GM12878 (cell line): Measurements from ENCODE around the gene CDKN2A. TPM values are rescaled to one million over a fixed set of nuclear protein-coding genes. Genes with fewer than 3 reads are reported as not detected.

Source experiments
- ATAC-seq: fragments of 200-7000 bp; cut with Tn5 transposase; 3 replicates; pipeline ENCODE4 v1.9.1; 2020; ENCODE audit warnings: mild to moderate bottlenecking, moderate library complexity
- BruUV-seq: library from RNA; stranded (reverse); fragments of 400-500 nt; replicated peaks from 2 replicates; lab custom pipeline; 2021; lab: Mats Ljungman, UMichigan
- CTCF ChIA-PET: fragments of 300-600 bp; sonication (Branson Sonifier 250); formaldehyde crosslinking; extraction: SDS; loops from one replicate; lab custom pipeline; 2021; ENCODE audit warnings: inconsistent platforms; lab: Yijun Ruan, JAX
- POLR2A ChIA-PET: fragments of 350-600 bp; formaldehyde crosslinking; extraction: SDS; loops from one replicate; lab custom pipeline; 2021; ENCODE audit warnings: inconsistent platforms; lab: Charles Lee
- RAD21 ChIA-PET: fragments of 300-600 bp; sonication (Branson Sonifier 250); formaldehyde crosslinking; loops from one replicate; lab custom pipeline; 2023; ENCODE audit warnings: antibody characterized with exemption; ENCODE audit not compliant: unreplicated experiment; lab: Charles Lee
- SMC1A ChIA-PET: fragments of 300-600 bp; sonication (Branson Sonifier 250); formaldehyde crosslinking; loops from one replicate; lab custom pipeline; 2023; ENCODE audit not compliant: unreplicated experiment, uncharacterized antibody; lab: Charles Lee
- DNase-seq: peaks from one replicate; pipeline ENCODE4 v3.0.0-alpha.2; 2011; ENCODE audit warnings: low read depth, low spot score
- FAIRE-seq: peaks from 3 replicates; lab custom pipeline; 2011; peaks lifted over from hg19 to GRCh38; lab: Jason Lieb, UNC
- H2AFZ ChIP-seq: 2 replicates; pipeline ENCODE4 v1.6.0; 2011; ENCODE audit warnings: low read depth, low read length, control low read depth; ENCODE audit not compliant: control insufficient read depth
- H3K27ac ChIP-seq: 2 replicates; pipeline ENCODE4 v1.5.1; 2011; ENCODE audit warnings: control low read depth; ENCODE audit not compliant: control insufficient read depth, insufficient read depth
- H3K27me3 ChIP-seq, 2 experiments: replicated peaks in 1 of 2; 2 replicates each; pipeline versions ENCODE4 v1.6.0 to v1.6.1; 2011; ENCODE audit warnings: low read length in 1 of 2; ENCODE audit not compliant: control insufficient read depth in 2 of 2, insufficient read depth in 2 of 2
- H3K36me3 ChIP-seq, 2 experiments: 2 replicates each; pipeline ENCODE4 v1.5.1; 2011; ENCODE audit warnings: low read length in 1 of 2; ENCODE audit not compliant: control insufficient read depth in 2 of 2, insufficient read depth in 2 of 2
- H3K4me1 ChIP-seq: 2 replicates; pipeline ENCODE4 v1.6.1; 2011; ENCODE audit warnings: mild to moderate bottlenecking, low read length, moderate library complexity, mixed read lengths; ENCODE audit not compliant: control insufficient read depth, insufficient read depth
- H3K4me2 ChIP-seq: 2 replicates; pipeline ENCODE4 v1.6.0; 2011; ENCODE audit warnings: control low read depth; ENCODE audit not compliant: control insufficient read depth, insufficient read depth
- H3K4me3 ChIP-seq: fragments of 200-600 bp; sonication (generic); 2 replicates; pipeline ENCODE4 v1.5.1; 2016
- H3K79me2 ChIP-seq: 2 replicates; pipeline ENCODE4 v1.6.0; 2011; ENCODE audit warnings: low read length; ENCODE audit not compliant: control insufficient read depth, insufficient read depth
- H3K9ac ChIP-seq: 2 replicates; pipeline ENCODE4 v1.8.0; 2011; ENCODE audit warnings: low read length, control low read depth, mixed read lengths; ENCODE audit not compliant: control insufficient read depth, insufficient read depth
- H3K9me3 ChIP-seq: replicated peaks from 3 replicates; pipeline ENCODE4 v1.5.1; 2011; ENCODE audit warnings: mild to moderate bottlenecking, low read length; ENCODE audit not compliant: control insufficient read depth, insufficient read depth
- H4K20me1 ChIP-seq: 2 replicates; pipeline ENCODE4 v1.6.0; 2011; ENCODE audit not compliant: control insufficient read depth, insufficient read depth
- BRCA1 ChIP-seq: IDR thresholded peaks from 2 replicates; pipeline ENCODE4 v1.6.1; 2011; ENCODE audit warnings: low read depth, low read length, improper control_type of control experiment
- ESRRA ChIP-seq: IDR thresholded peaks from 2 replicates; pipeline ENCODE4 v1.6.1; 2012; ENCODE audit warnings: mild to moderate bottlenecking, low read length, improper control_type of control experiment
- JUNB ChIP-seq: IDR thresholded peaks from 2 replicates; pipeline ENCODE4 v1.6.1; 2016; ENCODE audit warnings: antibody characterized with exemption, mild to moderate bottlenecking
- NFYA ChIP-seq: IDR thresholded peaks from 2 replicates; pipeline ENCODE4 v1.6.1; 2011; ENCODE audit warnings: low read depth, mild to moderate bottlenecking, low read length, improper control_type of control experiment, borderline replicate concordance
- PAX5 ChIP-seq: IDR thresholded peaks from 2 replicates; pipeline ENCODE4 v1.6.1; 2011; ENCODE audit warnings: low read depth, low read length, borderline replicate concordance
- RUNX3 ChIP-seq: IDR thresholded peaks from 2 replicates; pipeline ENCODE4 v1.6.1; 2012; ENCODE audit warnings: low read length, inconsistent platforms
- SPI1 ChIP-seq: IDR thresholded peaks from 2 replicates; pipeline ENCODE4 v1.6.1; 2011; ENCODE audit warnings: low read depth, mild to moderate bottlenecking, low read length, moderate library complexity, borderline replicate concordance; ENCODE audit not compliant: insufficient read depth
- ZBED1 ChIP-seq: IDR thresholded peaks from 2 replicates; pipeline ENCODE4 v1.6.1; 2016; ENCODE audit warnings: borderline replicate concordance
- WGBS: methylation state at CpG from one replicate; pipeline ENCODE4 v1.1.6; 2016; ENCODE audit warnings: low lambda C conversion rate; ENCODE audit not compliant: insufficient replicate concordance, insufficient coverage; ENCODE audit errors: missing lambda C conversion rate; 5-methylcytosine and 5-hydroxymethylcytosine counted together
- in situ Hi-C: fragments of 300-500 bp; cut with MboI; formaldehyde crosslinking; loops from 9 replicates; pipeline ENCODE4 v1.14.3; 2018; ENCODE audit warnings: mixed read lengths
- intact Hi-C: fragments of 100-400 bp; cut with micrococcal nuclease; formaldehyde crosslinking; loops from one replicate; pipeline ENCODE4 v1.14.2; 2022; ENCODE audit not compliant: unreplicated experiment
- polyA plus RNA-seq, 11 experiments: library from polyadenylated mRNA; depleted of rRNA in 4 of 11; unstranded in 6 of 11; stranded (reverse) in 5 of 11; fragments of >200 nt; fragmentation: Nextera tagmentation in 4 of 11; fragmentation: Illumina TruSeq in 1 of 11; extraction: Ambion mirVana in 4 of 11; extraction: Trizol in 1 of 11; gene quantifications; 1 replicate in 1 of 11; 2 replicates in 10 of 11; pipeline versions ENCODE4 v1.2.1 to v1.2.3, GENCODE V29; 2011 to 2016; ENCODE audit warnings: inconsistent platforms in 2 of 11, missing spikeins in 2 of 11, low read depth in 1 of 11
- total RNA-seq, 4 experiments: library from RNA; depleted of rRNA in 3 of 4; stranded (reverse); fragments of >200 nt in 3 of 4; fragmentation: Illumina TruSeq in 1 of 4; extraction: Trizol in 1 of 4; gene quantifications; 2 replicates each; pipeline versions ENCODE4 v1.2.1 to v1.2.3, GENCODE V29; 2013 to 2021
- TF ChIP-seq, protein P1 (sequence below): IDR thresholded peaks from 2 replicates; pipeline ENCODE4 v1.6.1; 2012; ENCODE audit warnings: improper control_type of control experiment, low read depth, low read length; ENCODE audit not compliant: insufficient replicate concordance
- TF ChIP-seq, protein P2 (sequence below): IDR thresholded peaks from 2 replicates; pipeline ENCODE4 v1.6.1; 2011; ENCODE audit warnings: mild to moderate bottlenecking, low read depth, low read length, moderate library complexity; ENCODE audit not compliant: insufficient replicate concordance

The CDKN2A gene
- total and polyA plus RNA-seq, 10 of the 15 experiments (the other 5 are each of a cell fraction or from before 2014, with no cell fraction given) = 0.84 to 41.2 (median 18.4) TPM

DNA sequence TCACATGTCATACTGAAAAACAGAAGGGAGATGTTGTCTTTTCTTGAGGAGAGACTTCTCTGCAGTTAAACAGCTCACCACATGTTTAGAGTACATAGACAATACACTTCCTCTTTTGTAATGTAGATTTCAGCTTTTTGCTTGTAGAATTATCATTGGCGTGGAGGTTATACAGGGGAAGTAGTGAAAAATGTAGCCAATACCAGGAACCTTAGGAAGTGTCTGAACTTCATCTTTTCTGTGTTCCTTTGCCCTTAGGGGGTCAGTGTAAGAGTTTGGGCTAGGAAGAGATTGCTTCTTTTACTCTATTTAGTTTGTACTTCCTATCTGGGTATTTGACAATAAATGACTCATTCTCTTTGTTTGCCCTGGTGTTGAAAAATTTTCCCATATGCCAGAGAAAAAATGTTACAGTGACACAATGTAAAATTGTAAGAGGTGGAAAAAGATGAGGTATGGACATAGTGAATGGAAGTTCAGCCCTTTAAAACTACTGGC lies 36.0 kb upstream of the CDKN2A start:
- H3K36me3 ChIP-seq = no peaks in the 10 kb centered on the region
- no peak overlapping the region for H3K4me3 ChIP-seq
- TF ChIP-seq RUNX3 (peak; percentile 47), SPI1 (peak; percentile 97), JUNB (0 out of 2 replicates have a peak, but pooled peaks have one; percentile 4), ZBED1 (no peak)
- no peak overlapping the region; the same call in 1 of the 2 replicates for H3K4me2 ChIP-seq
- H3K27ac ChIP-seq = no peak overlapping the region
- BruUV-seq = no TSS peak
- peaks cover 10% of the 10 kb centered on the region for H3K4me1 ChIP-seq
- in situ Hi-C loops (no loop called here), intact Hi-C loops (loop anchor here (10.0 kb wide), 1 partner anchor 205 kb away; no protein-coding TSS in a partner anchor)
- H3K27me3 ChIP-seq = no peaks in the 10 kb centered on the region
- H2AFZ ChIP-seq = no peak overlapping the region
- ChIA-PET RAD21 (interaction anchor here (2.2 kb wide), 1 partner anchor 216 kb away, joined by 8 read pairs; no protein-coding TSS in a partner anchor), SMC1A (interaction anchor here (1.0 to 1.4 kb wide), 3 partner anchors 11 to 216 kb away, joined by 3 to 6 read pairs (median 4); partner anchors contain the start of gene CDKN2B), POLR2A (no interaction called here), CTCF (interaction anchor here (0.8 to 1.8 kb wide), 4 partner anchors 9 to 216 kb away, joined by 3 to 5 read pairs (median 4); no protein-coding TSS in a partner anchor)
- H4K20me1 ChIP-seq = no peaks in the 10 kb centered on the region; the same call in 1 of the 2 replicates
- DNase-seq = no peak
- ATAC-seq = peak; percentile 85
- 30% methylated on average over 1 of the region's 1 CpG for WGBS
- H3K9ac ChIP-seq = no peak overlapping the region
- peak; percentile 7 for FAIRE-seq
- H3K9me3 ChIP-seq = no peaks in the 10 kb centered on the region
- no peaks in the 10 kb centered on the region for H3K79me2 ChIP-seq

- Histone ChIP-seq H3K4me3 (no peak overlapping the region), H3K4me2 (no peak overlapping the region), H3K4me1 (peaks cover 10% of the 10 kb centered on the region), H4K20me1 (no peaks in the 10 kb centered on the region; the same call in 1 of the 2 replicates), H3K9ac (no peak overlapping the region), H2AFZ (no peak overlapping the region), H3K27ac (no peak overlapping the region), H3K79me2 (no peaks in the 10 kb centered on the region), H3K9me3 (no peaks in the 10 kb centered on the region; the same call in 2 of the 3 replicates), H3K27me3 (no peaks in the 10 kb centered on the region; a peak in 1 of 4 replicates), H3K36me3 (no peaks in the 10 kb centered on the region)
- SMC1A ChIA-PET = interaction anchor here (1.4 to 1.9 kb wide), 4 partner anchors 10 to 216 kb away, joined by 4 to 5 read pairs (median 4); partner anchors contain the start of gene CDKN2B
- in situ Hi-C loops (no loop called here), intact Hi-C loops (no loop called here)
- 100% methylated on average over 4 of the region's 4 CpGs for WGBS
- RAD21 ChIA-PET = interaction anchor here (1.6 to 2.2 kb wide), 2 partner anchors 21 to 215 kb away, joined by 6 to 8 read pairs; partner anchors contain the start of gene CDKN2B
- FAIRE-seq = no peak
- BruUV-seq = no TSS peak
- CTCF ChIA-PET = interaction anchor here (0.8 to 1.8 kb wide), 5 partner anchors 10 to 215 kb away, joined by 3 to 6 read pairs (median 4); no protein-coding TSS in a partner anchor
- POLR2A ChIA-PET = no interaction called here
- ATAC-seq = no peak
- no peak for DNase-seq
- no peak for TF ChIP-seq NFYA
- TF ChIP-seq, protein P1, sequence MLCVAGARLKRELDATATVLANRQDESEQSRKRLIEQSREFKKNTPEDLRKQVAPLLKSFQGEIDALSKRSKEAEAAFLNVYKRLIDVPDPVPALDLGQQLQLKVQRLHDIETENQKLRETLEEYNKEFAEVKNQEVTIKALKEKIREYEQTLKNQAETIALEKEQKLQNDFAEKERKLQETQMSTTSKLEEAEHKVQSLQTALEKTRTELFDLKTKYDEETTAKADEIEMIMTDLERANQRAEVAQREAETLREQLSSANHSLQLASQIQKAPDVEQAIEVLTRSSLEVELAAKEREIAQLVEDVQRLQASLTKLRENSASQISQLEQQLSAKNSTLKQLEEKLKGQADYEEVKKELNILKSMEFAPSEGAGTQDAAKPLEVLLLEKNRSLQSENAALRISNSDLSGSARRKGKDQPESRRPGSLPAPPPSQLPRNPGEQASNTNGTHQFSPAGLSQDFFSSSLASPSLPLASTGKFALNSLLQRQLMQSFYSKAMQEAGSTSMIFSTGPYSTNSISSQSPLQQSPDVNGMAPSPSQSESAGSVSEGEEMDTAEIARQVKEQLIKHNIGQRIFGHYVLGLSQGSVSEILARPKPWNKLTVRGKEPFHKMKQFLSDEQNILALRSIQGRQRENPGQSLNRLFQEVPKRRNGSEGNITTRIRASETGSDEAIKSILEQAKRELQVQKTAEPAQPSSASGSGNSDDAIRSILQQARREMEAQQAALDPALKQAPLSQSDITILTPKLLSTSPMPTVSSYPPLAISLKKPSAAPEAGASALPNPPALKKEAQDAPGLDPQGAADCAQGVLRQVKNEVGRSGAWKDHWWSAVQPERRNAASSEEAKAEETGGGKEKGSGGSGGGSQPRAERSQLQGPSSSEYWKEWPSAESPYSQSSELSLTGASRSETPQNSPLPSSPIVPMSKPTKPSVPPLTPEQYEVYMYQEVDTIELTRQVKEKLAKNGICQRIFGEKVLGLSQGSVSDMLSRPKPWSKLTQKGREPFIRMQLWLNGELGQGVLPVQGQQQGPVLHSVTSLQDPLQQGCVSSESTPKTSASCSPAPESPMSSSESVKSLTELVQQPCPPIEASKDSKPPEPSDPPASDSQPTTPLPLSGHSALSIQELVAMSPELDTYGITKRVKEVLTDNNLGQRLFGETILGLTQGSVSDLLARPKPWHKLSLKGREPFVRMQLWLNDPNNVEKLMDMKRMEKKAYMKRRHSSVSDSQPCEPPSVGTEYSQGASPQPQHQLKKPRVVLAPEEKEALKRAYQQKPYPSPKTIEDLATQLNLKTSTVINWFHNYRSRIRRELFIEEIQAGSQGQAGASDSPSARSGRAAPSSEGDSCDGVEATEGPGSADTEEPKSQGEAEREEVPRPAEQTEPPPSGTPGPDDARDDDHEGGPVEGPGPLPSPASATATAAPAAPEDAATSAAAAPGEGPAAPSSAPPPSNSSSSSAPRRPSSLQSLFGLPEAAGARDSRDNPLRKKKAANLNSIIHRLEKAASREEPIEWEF = no peak
- TF ChIP-seq, protein P2, sequence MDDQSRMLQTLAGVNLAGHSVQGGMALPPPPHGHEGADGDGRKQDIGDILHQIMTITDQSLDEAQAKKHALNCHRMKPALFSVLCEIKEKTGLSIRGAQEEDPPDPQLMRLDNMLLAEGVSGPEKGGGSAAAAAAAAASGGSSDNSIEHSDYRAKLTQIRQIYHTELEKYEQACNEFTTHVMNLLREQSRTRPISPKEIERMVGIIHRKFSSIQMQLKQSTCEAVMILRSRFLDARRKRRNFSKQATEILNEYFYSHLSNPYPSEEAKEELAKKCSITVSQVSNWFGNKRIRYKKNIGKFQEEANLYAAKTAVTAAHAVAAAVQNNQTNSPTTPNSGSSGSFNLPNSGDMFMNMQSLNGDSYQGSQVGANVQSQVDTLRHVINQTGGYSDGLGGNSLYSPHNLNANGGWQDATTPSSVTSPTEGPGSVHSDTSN = no peak
- no peak for TF ChIP-seq BRCA1
- no peak for TF ChIP-seq PAX5
- no peak for TF ChIP-seq ESRRA
Observed at GRCh38 chr9:22029231-22029630, 35.0 kb upstream of the CDKN2A start.
